Spleen (tissue), 11 donors: ENCODE measurements around the gene UGT1A9. TPM values are rescaled to one million over a fixed set of nuclear protein-coding genes. Genes with fewer than 3 reads are reported as not detected.
"Not testable (repeated sequence)": the region's sequence is repeated elsewhere in the genome, so short reads cannot be mapped to it uniquely, and the experiment has no call there.

Experiments
- DNase-seq: peaks from one replicate; pipeline ENCODE4 v3.0.0-alpha.2; 2020
- H3K27ac ChIP-seq, 8 donors: fragments of 200-600 bp; sonication (generic) in 7 of 8; 1 replicate in 4 of 8; 2 replicates in 4 of 8; pipeline versions ENCODE4 v1.5.0 to v1.8.0; 2016 to 2021; ENCODE audit warnings: inconsistent platforms in 4 of 8, mild to moderate bottlenecking in 4 of 8, moderate library complexity in 1 of 8
- H3K27me3 ChIP-seq, 7 donors: fragments of 200-600 bp; sonication (generic) in 6 of 7; replicated peaks in 1 of 7; 1 replicate in 4 of 7; 2 replicates in 3 of 7; pipeline versions ENCODE4 v1.5.0 to v1.8.0; 2016 to 2021; ENCODE audit warnings: inconsistent platforms in 3 of 7, mild to moderate bottlenecking in 1 of 7
- H3K36me3 ChIP-seq, 6 donors: fragments of 200-600 bp; sonication (generic) in 5 of 6; 1 replicate in 4 of 6; 2 replicates in 2 of 6; pipeline versions ENCODE4 v1.5.0 to v1.8.0; 2016 to 2021; ENCODE audit warnings: inconsistent platforms in 2 of 6
- H3K4me1 ChIP-seq, 6 donors: fragments of 200-600 bp; sonication (generic) in 5 of 6; 1 replicate in 3 of 6; 2 replicates in 3 of 6; pipeline versions ENCODE4 v1.5.0 to v1.8.0; 2016 to 2021; ENCODE audit warnings: inconsistent platforms in 3 of 6
- H3K4me3 ChIP-seq, 8 donors: fragments of 200-600 bp; sonication (generic) in 7 of 8; 1 replicate in 4 of 8; 2 replicates in 4 of 8; pipeline versions ENCODE4 v1.5.0 to v1.8.0; 2016 to 2021; ENCODE audit warnings: inconsistent platforms in 4 of 8, mild to moderate bottlenecking in 4 of 8, moderate library complexity in 2 of 8
- H3K9me3 ChIP-seq, 8 donors: fragments of 200-600 bp; sonication (generic) in 7 of 8; 1 replicate in 4 of 8; 2 replicates in 4 of 8; pipeline versions ENCODE4 v1.5.0 to v1.8.0; 2016 to 2021; ENCODE audit warnings: inconsistent platforms in 4 of 8
- CTCF ChIP-seq, 11 experiments: fragments of 200-600 bp in 7 of 11; fragments of 450-650 bp in 4 of 11; sonication (generic) in 4 of 11; IDR thresholded peaks in 8 of 11; conservative IDR thresholded peaks in 3 of 11; 1 replicate in 7 of 11; 2 replicates in 4 of 11; pipeline versions ENCODE4 v1.4.0 to v1.8.0; 2016 to 2021; ENCODE audit warnings: antibody characterized with exemption in 11 of 11, inconsistent platforms in 4 of 11, mild to moderate bottlenecking in 1 of 11
- POLR2A ChIP-seq, 3 donors: fragments of 450-650 bp; IDR thresholded peaks; one replicate each; pipeline ENCODE4 v1.5.1; 2017; ENCODE audit warnings: antibody characterized with exemption in 3 of 3, mild to moderate bottlenecking in 1 of 3
- POLR2AphosphoS5 ChIP-seq, 3 donors: sonication (generic); formaldehyde crosslinking; IDR thresholded peaks; one replicate each; pipeline ENCODE4 v1.5.1; 2017; ENCODE audit warnings: antibody characterized with exemption in 3 of 3
- WGBS, 5 donors: extraction: QIAGEN DNeasy Blood & Tissue Kit in 3 of 5; methylation state at CpG; one replicate each; pipeline versions ENCODE4 v1.1.5 to v1.1.7; 2013 to 2018; 5-methylcytosine and 5-hydroxymethylcytosine counted together
- intact Hi-C: fragments of 100-400 bp; cut with DNase I; formaldehyde crosslinking; loops from one replicate; pipeline ENCODE4 v1.15.0; 2023; ENCODE audit warnings: low total_unique reads
- polyA plus RNA-seq, 3 donors: library from polyadenylated mRNA; stranded (reverse); fragments of 200-250 nt; gene quantifications; one replicate each; pipeline ENCODE4 v1.2.1, GENCODE V29; 2013
- total RNA-seq, 7 donors: library from RNA; depleted of rRNA in 3 of 7; stranded (reverse); fragments of >200 nt in 3 of 7; fragmentation: NEBNext Ultra II Directional in 4 of 7; extraction: Animal tissue kit (Norgen Biotek cat#: 25700) in 4 of 7; gene quantifications; one replicate each; pipeline versions ENCODE4 v1.1.0 to v1.2.1, GENCODE V29; 2016 to 2021
- donor health status: healthy with polysubstance abuse.
- donor health status: DM: no; HTN: no; CAD: no; lungs with moderate emphysema.
- donor health status: DM: no; HTN: no; CAD: no.
- donor health status: Bipolar disorder and iron deficiency.
- donor health status: healthy.
- donor health status: DM: no; HTN: no; CAD: no.
- donor health status: DM: yes; HTN: yes; CAD: no.

Gene UGT1A9
- total and polyA plus RNA-seq, 10 donors, result not detected

GRCh38 chr2:233699424-233700027, 27.8 kb downstream of the UGT1A9 start:
- 85 to 95% (median 89%) methylated on average over 8 of the region's 8 CpGs for WGBS, 5 donors
- intact Hi-C loops, result no loop called here

DNA sequence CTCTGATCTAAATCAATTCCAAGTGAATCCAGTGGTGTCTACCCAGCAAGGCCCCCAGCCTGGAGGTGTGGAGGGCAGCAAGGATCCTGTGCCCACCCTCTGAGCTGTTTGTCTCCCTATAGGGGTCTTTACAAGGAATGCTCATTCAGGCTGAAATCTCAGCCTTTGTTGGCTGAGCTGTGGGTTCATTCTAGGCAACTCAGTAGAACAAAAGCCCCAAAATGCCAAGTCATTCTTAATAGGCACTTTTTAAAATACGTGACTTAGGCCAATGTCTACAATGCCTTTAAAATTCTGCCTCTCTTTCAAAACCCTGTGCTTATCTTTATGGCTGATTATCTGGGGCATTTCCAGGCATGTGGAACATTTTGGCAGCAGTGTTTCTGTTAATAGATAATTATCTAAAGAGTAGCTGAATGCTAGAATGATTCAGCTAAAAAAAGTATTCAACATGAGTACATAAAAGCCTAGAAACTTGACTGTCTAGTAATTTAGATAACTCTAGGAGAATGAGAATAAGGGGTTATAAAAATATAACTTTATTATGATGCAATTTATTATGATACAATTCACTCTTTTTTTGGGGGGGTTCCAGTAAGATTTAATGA, 28.4 kb downstream of the UGT1A9 start:
- H3K36me3 ChIP-seq, result no peaks in the 10 kb centered on the region
- H3K27ac ChIP-seq, result no peak overlapping the region
- peaks cover 0 to 14% (median 2%) of the 10 kb centered on the region in 8 donors for H3K9me3 ChIP-seq
- TF ChIP-seq POLR2AphosphoS5 (IDR thresholded peaks at IDR 0.05) (no peak), POLR2A (IDR thresholded peaks at IDR 0.05) (no peak)
- intact Hi-C loops, result no loop called here
- no peaks in the 10 kb centered on the region for H3K4me1 ChIP-seq
- H3K27me3 ChIP-seq, result no peaks in the 10 kb centered on the region
- no peak for DNase-seq
- H3K4me3 ChIP-seq, result no peak overlapping the region
- 27 to 62% (median 38%) methylated on average over 1 of the region's 1 CpG for WGBS, 5 donors

More at GRCh38 chr2:233699424-233700027, 27.8 kb downstream of the UGT1A9 start:
- no peak overlapping the region for H3K4me3 ChIP-seq
- H3K27me3 ChIP-seq, result no peaks in the 10 kb centered on the region
- TF ChIP-seq CTCF (IDR thresholded peaks at IDR 0.05 in 8 of 11, conservative IDR thresholded peaks at IDR 0.05 in 3 of 11) (no peak), POLR2A (IDR thresholded peaks at IDR 0.05) (no peak), POLR2AphosphoS5 (IDR thresholded peaks at IDR 0.05) (no peak)
- H3K27ac ChIP-seq, result no peak overlapping the region
- peaks cover 0 to 12% (median 2%) of the 10 kb centered on the region in 8 donors for H3K9me3 ChIP-seq
- DNase-seq, result no peak
- no peaks in the 10 kb centered on the region for H3K36me3 ChIP-seq
- H3K4me1 ChIP-seq, result no peaks in the 10 kb centered on the region

- H3K27ac ChIP-seq, H3K36me3 ChIP-seq, H3K4me3 ChIP-seq, intact Hi-C loops, H3K27me3 ChIP-seq, H3K4me1 ChIP-seq, DNase-seq: not testable (repeated sequence)
- 78 to 96% (median 91%) methylated on average over 5 of the region's 5 CpGs for WGBS, 5 donors
- H3K9me3 ChIP-seq, result peaks cover 0 to 14% (median 2%) of the 10 kb centered on the region in 8 donors
Measured at GRCh38 chr2:233700842-233701241, 29.1 kb downstream of the UGT1A9 start.

DNA sequence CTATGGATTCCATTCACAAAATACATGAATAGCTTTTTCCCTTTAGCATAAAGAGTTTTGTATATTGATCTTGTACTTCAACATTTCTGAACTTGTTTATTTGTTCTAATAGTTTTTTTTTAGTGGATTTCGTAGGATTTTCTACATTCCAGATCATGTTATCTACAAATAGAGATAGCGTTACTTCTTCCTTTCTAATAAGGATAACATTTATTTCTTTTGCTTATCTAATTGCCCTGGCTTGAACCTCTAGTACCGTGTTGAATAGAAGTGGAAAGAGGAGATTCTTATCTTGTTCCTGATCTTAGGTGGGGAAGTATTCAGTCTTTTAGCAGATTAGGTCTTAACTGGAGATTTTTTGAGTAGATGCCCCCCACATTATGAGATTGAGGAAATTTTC, 30.5 kb downstream of the UGT1A9 start:
- peaks cover 0 to 4% (median 0%) of the 10 kb centered on the region in 7 donors for H3K27me3 ChIP-seq
- H3K9me3 ChIP-seq, result peaks cover 0 to 14% (median 2%) of the 10 kb centered on the region in 8 donors
- no peak for TF ChIP-seq POLR2AphosphoS5 (IDR thresholded peaks at IDR 0.05)
- TF ChIP-seq POLR2A (IDR thresholded peaks at IDR 0.05), result no peak
- TF ChIP-seq CTCF (IDR thresholded peaks at IDR 0.05 in 8 of 11, conservative IDR thresholded peaks at IDR 0.05 in 3 of 11), result no peak
- H3K4me1 ChIP-seq, result no peaks in the 10 kb centered on the region
- H3K4me3 ChIP-seq, result no peak overlapping the region
- no peak for DNase-seq
- no peaks in the 10 kb centered on the region for H3K36me3 ChIP-seq
- H3K27ac ChIP-seq, result no peak overlapping the region
- intact Hi-C loops, result no loop called here
- 55 to 67% (median 64%) methylated on average over 3 of the region's 3 CpGs for WGBS, 5 donors

GRCh38 chr2:233705911-233706506, 34.3 kb downstream of the UGT1A9 start:
- no peak overlapping the region for H3K27ac ChIP-seq
- intact Hi-C loops, result no loop called here
- peaks cover 0 to 9% (median 0%) of the 10 kb centered on the region in 7 donors for H3K27me3 ChIP-seq
- no peaks in the 10 kb centered on the region for H3K4me1 ChIP-seq
- no peak for DNase-seq
- H3K9me3 ChIP-seq, result peaks cover 0 to 14% (median 2%) of the 10 kb centered on the region in 8 donors
- no peak overlapping the region for H3K4me3 ChIP-seq
- H3K36me3 ChIP-seq, result no peaks in the 10 kb centered on the region
- 66 to 73% (median 67%) methylated on average over 4 of the region's 4 CpGs for WGBS, 5 donors
- TF ChIP-seq POLR2A (IDR thresholded peaks at IDR 0.05) (no peak), CTCF (IDR thresholded peaks at IDR 0.05 in 8 of 11, conservative IDR thresholded peaks at IDR 0.05 in 3 of 11) (no peak), POLR2AphosphoS5 (IDR thresholded peaks at IDR 0.05) (no peak)
